Measurements from ENCODE around the gene ARHGEF17.

Gene ARHGEF17

GRCh38 chr11:73288873-73289707, 19.0 kb upstream of the ARHGEF17 start:
- TF ChIP-seq, protein P1, sequence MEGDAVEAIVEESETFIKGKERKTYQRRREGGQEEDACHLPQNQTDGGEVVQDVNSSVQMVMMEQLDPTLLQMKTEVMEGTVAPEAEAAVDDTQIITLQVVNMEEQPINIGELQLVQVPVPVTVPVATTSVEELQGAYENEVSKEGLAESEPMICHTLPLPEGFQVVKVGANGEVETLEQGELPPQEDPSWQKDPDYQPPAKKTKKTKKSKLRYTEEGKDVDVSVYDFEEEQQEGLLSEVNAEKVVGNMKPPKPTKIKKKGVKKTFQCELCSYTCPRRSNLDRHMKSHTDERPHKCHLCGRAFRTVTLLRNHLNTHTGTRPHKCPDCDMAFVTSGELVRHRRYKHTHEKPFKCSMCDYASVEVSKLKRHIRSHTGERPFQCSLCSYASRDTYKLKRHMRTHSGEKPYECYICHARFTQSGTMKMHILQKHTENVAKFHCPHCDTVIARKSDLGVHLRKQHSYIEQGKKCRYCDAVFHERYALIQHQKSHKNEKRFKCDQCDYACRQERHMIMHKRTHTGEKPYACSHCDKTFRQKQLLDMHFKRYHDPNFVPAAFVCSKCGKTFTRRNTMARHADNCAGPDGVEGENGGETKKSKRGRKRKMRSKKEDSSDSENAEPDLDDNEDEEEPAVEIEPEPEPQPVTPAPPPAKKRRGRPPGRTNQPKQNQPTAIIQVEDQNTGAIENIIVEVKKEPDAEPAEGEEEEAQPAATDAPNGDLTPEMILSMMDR (IDR thresholded peaks at IDR 0.05; ENCODE audit: low read depth, low read length, missing control alignments), result peak; percentile 98
- no peak overlapping the region for H3K4me3 ChIP-seq (replicated peaks; ENCODE audit: low read depth, low read length)
- no peak for DNase-seq (ENCODE audit: extremely low read depth, low read depth)

DNA sequence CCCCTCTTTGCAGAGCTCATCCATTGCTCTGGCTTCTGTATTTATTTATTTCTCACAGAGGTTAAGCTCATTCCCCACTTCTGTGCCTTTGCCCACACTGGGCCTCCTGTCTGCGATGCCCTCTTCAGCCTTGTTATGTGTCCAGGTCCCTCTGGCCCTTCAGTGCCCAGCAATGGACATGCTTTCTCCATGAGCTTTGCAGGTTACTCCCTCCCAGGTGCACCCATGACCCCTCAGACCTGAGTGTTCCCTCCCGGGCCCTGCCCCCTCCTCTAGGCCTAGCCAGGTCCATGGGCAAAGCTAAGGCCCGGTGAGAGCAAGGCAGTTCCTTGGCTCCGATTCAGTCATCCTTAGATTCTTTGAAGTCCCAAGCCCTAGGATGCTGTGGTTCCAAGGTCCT, 17.5 kb upstream of the ARHGEF17 start:
- TF ChIP-seq, protein P1 (IDR thresholded peaks at IDR 0.05; ENCODE audit: low read depth, low read length, missing control alignments), result no peak
- DNase-seq (ENCODE audit: extremely low read depth, low read depth), result no peak
- no peak overlapping the region for H3K4me3 ChIP-seq (replicated peaks; ENCODE audit: low read depth, low read length)

- TF ChIP-seq, protein P1 (IDR thresholded peaks at IDR 0.05; ENCODE audit: low read depth, low read length, missing control alignments), result no peak
Observed at GRCh38 chr11:73291196-73291595, 16.9 kb upstream of the ARHGEF17 start.

GRCh38 chr11:73291781-73292524, 16.1 kb upstream of the ARHGEF17 start:
- H3K4me3 ChIP-seq (replicated peaks; ENCODE audit: low read depth, low read length), result no peak overlapping the region
- DNase-seq (ENCODE audit: extremely low read depth, low read depth), result no peak
- TF ChIP-seq, protein P1 (IDR thresholded peaks at IDR 0.05; ENCODE audit: low read depth, low read length, missing control alignments), result no peak

More at GRCh38 chr11:73291196-73291595, 16.9 kb upstream of the ARHGEF17 start:
- no peak for DNase-seq (ENCODE audit: extremely low read depth, low read depth)
- H3K4me3 ChIP-seq (replicated peaks; ENCODE audit: low read depth, low read length), result no peak overlapping the region

GRCh38 chr11:73292525-73292894, 15.6 kb upstream of the ARHGEF17 start:
- DNase-seq (ENCODE audit: extremely low read depth, low read depth), result no peak
- TF ChIP-seq, protein P1 (IDR thresholded peaks at IDR 0.05; ENCODE audit: low read depth, low read length, missing control alignments), result no peak
- H3K4me3 ChIP-seq (replicated peaks; ENCODE audit: low read depth, low read length), result no peak overlapping the region

DNA sequence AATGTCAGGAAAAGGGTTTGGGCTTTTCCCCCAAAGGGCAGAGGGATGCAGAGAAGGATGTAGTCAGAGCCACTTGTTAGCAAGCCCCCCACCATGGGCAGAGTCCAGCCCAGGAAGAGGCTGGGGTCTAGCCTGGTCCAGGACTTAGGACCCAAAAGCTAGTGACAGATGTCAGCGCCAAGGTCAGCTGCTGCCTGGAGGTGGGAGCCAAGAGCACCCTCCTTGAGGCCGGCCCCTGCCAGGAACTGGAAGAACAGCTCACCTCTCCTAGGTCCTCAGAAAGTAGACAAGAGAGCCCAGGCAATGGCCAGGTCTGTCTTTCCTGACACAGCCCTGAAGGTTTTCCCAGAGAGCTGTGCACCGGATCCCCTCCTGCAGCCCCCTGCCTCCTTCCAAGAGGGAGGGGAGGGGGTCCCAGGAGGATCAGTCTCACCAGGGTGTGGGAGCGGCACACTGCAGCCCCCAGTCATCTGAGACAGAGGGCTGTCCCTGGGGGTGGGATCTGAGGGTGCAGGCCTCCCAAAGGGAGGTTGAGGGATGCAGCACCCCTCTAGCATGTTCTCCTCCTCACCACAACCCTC, 14.6 kb upstream of the ARHGEF17 start:
- TF ChIP-seq, protein P1 (IDR thresholded peaks at IDR 0.05; ENCODE audit: low read depth, low read length, missing control alignments), result no peak
- no peak for DNase-seq (ENCODE audit: extremely low read depth, low read depth)
- H3K4me3 ChIP-seq (replicated peaks; ENCODE audit: low read depth, low read length), result no peak overlapping the region
